H1 (cell line): Measurements from ENCODE around the gene SRXN1. TPM values are rescaled to one million over a fixed set of nuclear protein-coding genes. Genes with fewer than 3 reads are reported as not detected.

Experiments
- CTCF ChIA-PET: fragments of 300-600 bp; sonication (Branson Sonifier 250); formaldehyde crosslinking; loops from one replicate; lab custom pipeline; 2021; ENCODE audit not compliant: partially characterized antibody; lab: Charles Lee
- POLR2A ChIA-PET: fragments of 300-600 bp; sonication (Branson Sonifier 250); formaldehyde crosslinking; loops from one replicate; lab custom pipeline; 2021; ENCODE audit warnings: inconsistent platforms; ENCODE audit not compliant: partially characterized antibody; lab: Charles Lee
- DNase-seq, 2 experiments: peaks; one replicate each; pipeline versions ENCODE4 v3.0.0 to v3.0.0-alpha.2; 2010 to 2022; ENCODE audit warnings: low spot score in 2 of 2, low read depth in 1 of 2, mixed read lengths in 1 of 2
- FAIRE-seq: peaks from 2 replicates; lab custom pipeline; 2011; peaks lifted over from hg19 to GRCh38; lab: Jason Lieb, UNC
- H2AFZ ChIP-seq: 2 replicates; pipeline ENCODE4 v1.8.1; 2012; ENCODE audit warnings: low read length, inconsistent platforms
- H2AK5ac ChIP-seq: 2 replicates; pipeline ENCODE4 v1.6.1; 2013; ENCODE audit warnings: low read depth, low read length
- H2BK120ac ChIP-seq: replicated peaks from 2 replicates; pipeline ENCODE3; 2013; ENCODE audit warnings: low read depth, low read length, inconsistent platforms
- H2BK12ac ChIP-seq: 2 replicates; pipeline ENCODE4 v1.6.1; 2013; ENCODE audit warnings: low read depth, low read length
- H2BK15ac ChIP-seq: 2 replicates; pipeline ENCODE4 v1.6.1; 2013; ENCODE audit warnings: low read length
- H2BK20ac ChIP-seq: 2 replicates; pipeline ENCODE4 v1.6.1; 2013; ENCODE audit warnings: low read length
- H2BK5ac ChIP-seq: 2 replicates; pipeline ENCODE4 v1.6.1; 2013; ENCODE audit warnings: low read depth, low read length
- H3K14ac ChIP-seq: 2 replicates; pipeline ENCODE4 v1.6.1; 2013; ENCODE audit warnings: inconsistent platforms; ENCODE audit not compliant: insufficient read length
- H3K18ac ChIP-seq: 2 replicates; pipeline ENCODE4 v1.6.1; 2013; ENCODE audit warnings: low read length; ENCODE audit errors: extremely low read depth
- H3K23ac ChIP-seq: 2 replicates; pipeline ENCODE4 v1.6.1; 2013; ENCODE audit warnings: inconsistent platforms; ENCODE audit not compliant: insufficient read length
- H3K23me2 ChIP-seq: 2 replicates; pipeline ENCODE4 v1.6.1; 2013; ENCODE audit warnings: low read depth, low read length
- H3K27ac ChIP-seq: 2 replicates; pipeline ENCODE4 v1.6.1; 2011; ENCODE audit warnings: low read depth, low read length, inconsistent platforms
- H3K27me3 ChIP-seq, 4 experiments: replicated peaks in 1 of 4; 1 replicate in 1 of 4; 2 replicates in 3 of 4; pipeline versions ENCODE4 v1.6.1 to v1.8.1; 2011 to 2013; ENCODE audit warnings: low read length in 3 of 4, mild to moderate bottlenecking in 3 of 4, inconsistent platforms in 2 of 4, mixed read lengths in 2 of 4, moderate library complexity in 1 of 4; ENCODE audit not compliant: control insufficient read depth in 3 of 4, insufficient read depth in 3 of 4; ENCODE audit errors: extremely low read depth in 1 of 4
- H3K36me3 ChIP-seq, 4 experiments: 2 replicates each; pipeline versions ENCODE4 v1.6.1 to v1.8.1; 2011 to 2013; ENCODE audit warnings: mild to moderate bottlenecking in 4 of 4, low read length in 3 of 4, moderate library complexity in 2 of 4, control low read depth in 1 of 4, inconsistent platforms in 1 of 4; ENCODE audit not compliant: insufficient read depth in 4 of 4, control insufficient read depth in 2 of 4
- H3K4ac ChIP-seq: replicated peaks from 2 replicates; pipeline ENCODE3; 2013; ENCODE audit warnings: low read length, low read depth, mixed read lengths, inconsistent platforms; ENCODE audit not compliant: insufficient read length
- H3K4me1 ChIP-seq, 4 experiments: replicated peaks in 1 of 4; 1 replicate in 1 of 4; 2 replicates in 3 of 4; pipeline versions ENCODE4 v1.6.1 to v1.8.1; 2011 to 2013; ENCODE audit warnings: low read length in 3 of 4, inconsistent platforms in 2 of 4, mixed read lengths in 1 of 4; ENCODE audit not compliant: insufficient read depth in 4 of 4, control insufficient read depth in 3 of 4
- H3K4me2 ChIP-seq, 2 experiments: 2 replicates each; pipeline versions ENCODE4 v1.6.1 to v1.8.1; 2011 to 2013; ENCODE audit warnings: low read depth in 2 of 2, low read length in 2 of 2, control low read depth in 1 of 2, inconsistent platforms in 1 of 2, mild to moderate bottlenecking in 1 of 2; ENCODE audit not compliant: insufficient read depth in 1 of 2
- H3K4me3 ChIP-seq, 4 experiments: fragments of 200-600, 300-600 bp in 1 of 4; sonication (generic), shearing (Covaris generic), sonication (Bioruptor Twin) in 1 of 4; 2 replicates each; pipeline versions ENCODE4 v1.5.1 to v1.8.1; 2011 to 2016; ENCODE audit warnings: low read length in 4 of 4, low read depth in 3 of 4, control low read depth in 2 of 4, inconsistent platforms in 2 of 4, mild to moderate bottlenecking in 2 of 4, mixed read lengths in 1 of 4, moderate library complexity in 1 of 4; ENCODE audit not compliant: insufficient read depth in 2 of 4; ENCODE audit errors: extremely low read depth in 1 of 4
- H3K56ac ChIP-seq: replicated peaks from 2 replicates; pipeline ENCODE3; 2013; ENCODE audit warnings: low read depth, mild to moderate bottlenecking, mixed read lengths, low read length, inconsistent platforms; ENCODE audit not compliant: insufficient read length
- H3K79me1 ChIP-seq: 2 replicates; pipeline ENCODE4 v1.6.1; 2013; ENCODE audit warnings: low read depth, low read length, control low read depth
- H3K79me2 ChIP-seq, 2 experiments: 2 replicates each; pipeline versions ENCODE4 v1.6.1 to v1.8.1; 2012 to 2013; ENCODE audit warnings: low read length in 2 of 2, mild to moderate bottlenecking in 2 of 2, inconsistent platforms in 1 of 2; ENCODE audit not compliant: insufficient read depth in 2 of 2, control insufficient read depth in 1 of 2
- H3K9ac ChIP-seq, 4 experiments: replicated peaks in 1 of 4; 1 replicate in 1 of 4; 2 replicates in 3 of 4; pipeline versions ENCODE4 v1.6.1 to v1.8.1; 2011 to 2013; ENCODE audit warnings: low read depth in 3 of 4, low read length in 3 of 4, control low read depth in 2 of 4, mild to moderate bottlenecking in 2 of 4, moderate library complexity in 2 of 4, inconsistent platforms in 1 of 4; ENCODE audit errors: extremely low read depth in 1 of 4
- H3K9me3 ChIP-seq, 2 experiments: 2 replicates each; pipeline versions ENCODE4 v1.6.1 to v1.8.1; 2012 to 2013; ENCODE audit warnings: mild to moderate bottlenecking in 2 of 2, moderate library complexity in 2 of 2, control low read depth in 1 of 2, inconsistent platforms in 1 of 2, low read depth in 1 of 2, low read length in 1 of 2, mixed read lengths in 1 of 2; ENCODE audit not compliant: insufficient read depth in 2 of 2
- H4K20me1 ChIP-seq, 2 experiments: replicated peaks in 1 of 2; 2 replicates each; pipeline versions ENCODE3 to v1.8.1; 2011 to 2013; ENCODE audit warnings: inconsistent platforms in 2 of 2, low read length in 2 of 2, mild to moderate bottlenecking in 1 of 2; ENCODE audit not compliant: insufficient read depth in 2 of 2, control insufficient read depth in 1 of 2
- H4K5ac ChIP-seq: 2 replicates; pipeline ENCODE4 v1.6.1; 2013; ENCODE audit warnings: low read length, low read depth, mixed read lengths, inconsistent platforms; ENCODE audit not compliant: insufficient read length
- H4K8ac ChIP-seq: 2 replicates; pipeline ENCODE4 v1.8.0; 2013; ENCODE audit warnings: mild to moderate bottlenecking, moderate library complexity, low read length, inconsistent platforms; ENCODE audit not compliant: insufficient read depth; ENCODE audit errors: extremely low read depth
- H4K91ac ChIP-seq: replicated peaks from 2 replicates; pipeline ENCODE3; 2013; ENCODE audit warnings: low read length, mixed read lengths, inconsistent platforms; ENCODE audit not compliant: insufficient read length
- ATF2 ChIP-seq: IDR thresholded peaks from 2 replicates; pipeline ENCODE4 v1.6.1; 2012; ENCODE audit warnings: low read length, inconsistent platforms
- CTCF ChIP-seq, 3 experiments: IDR thresholded peaks; 1 replicate in 2 of 3; 2 replicates in 1 of 3; pipeline versions ENCODE4 v1.5.1 to v1.6.1; 2011; ENCODE audit warnings: low read length in 3 of 3, mild to moderate bottlenecking in 3 of 3, inconsistent platforms in 2 of 3, low read depth in 1 of 3, moderate library complexity in 1 of 3; ENCODE audit not compliant: insufficient read depth in 1 of 3; ENCODE audit errors: control extremely low read depth in 1 of 3
- EGR1 ChIP-seq: IDR thresholded peaks from 2 replicates; pipeline ENCODE4 v1.6.1; 2011; ENCODE audit warnings: low read depth, low read length, borderline replicate concordance
- NRF1 ChIP-seq: IDR thresholded peaks from 2 replicates; pipeline ENCODE4 v1.6.1; 2011; ENCODE audit warnings: mild to moderate bottlenecking, low read depth, low read length, improper control_type of control experiment
- POLR2AphosphoS5 ChIP-seq: IDR thresholded peaks from 2 replicates; pipeline ENCODE4 v1.6.1; 2011; ENCODE audit warnings: low read depth, low read length
- RXRA ChIP-seq: IDR thresholded peaks from 2 replicates; pipeline ENCODE4 v1.6.1; 2011; ENCODE audit warnings: low read depth, mild to moderate bottlenecking, low read length, moderate library complexity; ENCODE audit not compliant: insufficient read depth
- SUZ12 ChIP-seq: fragments of 200-600 bp; sonication (generic); IDR thresholded peaks from 2 replicates; pipeline ENCODE4 v1.6.1; 2012; ENCODE audit warnings: mild to moderate bottlenecking, inconsistent platforms, low read length, moderate library complexity, mixed read lengths
- TAF1 ChIP-seq: IDR thresholded peaks from 2 replicates; pipeline ENCODE4 v1.6.1; 2011; ENCODE audit warnings: mild to moderate bottlenecking, low read depth, low read length
- TEAD4 ChIP-seq: IDR thresholded peaks from 2 replicates; pipeline ENCODE4 v1.6.1; 2012; ENCODE audit warnings: low read depth, low read length, inconsistent platforms, mixed read lengths
- ZNF274 ChIP-seq: IDR thresholded peaks from 2 replicates; pipeline ENCODE4 v1.7.0; 2012; ENCODE audit warnings: low read length, borderline replicate concordance; ENCODE audit errors: extremely low read depth
- WGBS, 2 experiments: shearing (Covaris generic) in 1 of 2; methylation state at CpG; one replicate each; pipeline versions ENCODE4 v1.1.6 to v1.1.7; 2013 to 2015; ENCODE audit warnings: low lambda C conversion rate in 2 of 2, mixed read lengths in 2 of 2, inconsistent platforms in 1 of 2, low coverage in 1 of 2, missing lambda C conversion rate in 1 of 2; ENCODE audit not compliant: insufficient replicate concordance in 2 of 2, insufficient coverage in 1 of 2, insufficient read length in 1 of 2; ENCODE audit errors: extremely low coverage in 1 of 2, missing lambda C conversion rate in 1 of 2; 5-methylcytosine and 5-hydroxymethylcytosine counted together
- polyA plus RNA-seq, 7 experiments: library from polyadenylated mRNA; depleted of rRNA in 3 of 7; stranded (reverse) in 5 of 7; unstranded in 2 of 7; fragments of >200 nt in 5 of 7; fragments of 200-250 nt in 2 of 7; gene quantifications; 1 replicate in 5 of 7; 2 replicates in 1 of 7; 4 replicates in 1 of 7; pipeline versions ENCODE4 v1.2.1 to v1.2.3, GENCODE V29; 2011 to 2013; ENCODE audit warnings: missing spikeins in 2 of 7, mixed read lengths in 2 of 7
- total RNA-seq: library from RNA; stranded (reverse); fragmentation: NEBNext Ultra II Directional; extraction: Animal tissue kit (Norgen Biotek cat#: 25700); gene quantifications from 2 replicates; pipeline ENCODE4 v1.2.1, GENCODE V29; 2021

Gene SRXN1
- total and polyA plus RNA-seq, 2 of the 8 experiments (the other 6 are each of a cell fraction or from before 2014, with no cell fraction given) = 12.2 to 15.8 TPM

- FAIRE-seq (no peak), DNase-seq (no peak)
- Histone ChIP-seq H3K4me1 (peaks cover 2 to 18% (median 11%) of the 10 kb centered on the region in 4 experiments), H2BK20ac (no peak overlapping the region), H3K23me2 (peaks cover 2% of the 10 kb centered on the region), H4K5ac (no peak overlapping the region), H3K9me3 (peaks cover 4 to 5% of the 10 kb centered on the region in 2 experiments), H2AFZ (no peak overlapping the region), H3K9ac (no peak overlapping the region), H2BK120ac (no peak overlapping the region), H2BK12ac (no peak overlapping the region), H3K79me1 (no peaks in the 10 kb centered on the region), H3K18ac (no peak overlapping the region), H2BK5ac (no peak overlapping the region), H4K91ac (no peak overlapping the region), H4K20me1 (no peaks in the 10 kb centered on the region), H3K27ac (no peak overlapping the region), H3K14ac (no peak overlapping the region), H3K23ac (no peak overlapping the region), H3K4me3 (no peak overlapping the region), H3K4ac (no peak overlapping the region), H3K4me2 (no peak overlapping the region), H3K27me3 (peaks cover 5 to 17% (median 16%) of the 10 kb centered on the region in 4 experiments), H3K79me2 (no peaks in the 10 kb centered on the region), H4K8ac (no peak overlapping the region), H2AK5ac (no peak overlapping the region), H3K56ac (no peak overlapping the region), H3K36me3 (no peaks in the 10 kb centered on the region), H2BK15ac (no peak overlapping the region)
- CTCF ChIA-PET = interaction anchor here (1.2 to 11.1 kb wide), 27 partner anchors 8 to 243 kb away, joined by 3 to 157 read pairs (median 11); partner anchors contain the start of genes SCRT2 and SRXN1
- WGBS, 2 experiments = 82% methylated on average over 3 of the region's 3 CpGs; no CpG with 5 or more reads in 1 of the 2 experiments
- POLR2A ChIA-PET = interaction anchor here (1.8 kb wide), 1 partner anchor 16 kb away, joined by 4 read pairs; no protein-coding TSS in a partner anchor
- TF ChIP-seq TAF1 = no peak
- TF ChIP-seq ZNF274 = no peak
- TF ChIP-seq ATF2 = no peak
- TF ChIP-seq TEAD4 = no peak
- TF ChIP-seq CTCF (IDR thresholded peaks at IDR 0.05; ENCODE audit: control extremely low read depth in 1 of 3, insufficient read depth in 1 of 3, low read depth in 1 of 3, low read length in 3 of 3) = no peak
- TF ChIP-seq POLR2AphosphoS5 = no peak
- TF ChIP-seq NRF1 = no peak
- TF ChIP-seq EGR1 = no peak
- no peak for TF ChIP-seq RXRA
- TF ChIP-seq SUZ12 = no peak
These were observed 15.6 kb upstream of the SRXN1 start for GRCh38 chr20:668638-669037.
